Right lobe of liver (tissue), 6 donors: Measurements from ENCODE around the gene OLIG3. TPM values are rescaled to one million over a fixed set of nuclear protein-coding genes. Genes with fewer than 3 reads are reported as not detected.

Experiments
- ATAC-seq, 4 donors: fragments of 200-7000 bp; cut with Tn5 transposase; one replicate each; pipeline ENCODE4 v1.9.1; 2020; ENCODE audit warnings: mild to moderate bottlenecking in 4 of 4, moderate library complexity in 4 of 4
- DNase-seq, 3 donors: peaks; one replicate each; pipeline ENCODE4 v3.0.0-alpha.2; 2020
- H3K27ac ChIP-seq, 3 donors: fragments of 200-600 bp; one replicate each; pipeline ENCODE4 v1.8.0; 2022
- H3K27me3 ChIP-seq, 2 donors: fragments of 200-600 bp; one replicate each; pipeline ENCODE4 v1.8.0; 2022
- H3K36me3 ChIP-seq, 4 donors: fragments of 200-600 bp; sonication (generic) in 1 of 4; one replicate each; pipeline versions ENCODE4 v1.5.1 to v1.8.0; 2017 to 2022; ENCODE audit warnings: control low read depth in 1 of 4
- H3K4me1 ChIP-seq, 4 donors: fragments of 200-600 bp; sonication (generic) in 1 of 4; one replicate each; pipeline versions ENCODE4 v1.5.1 to v1.8.0; 2017 to 2022; ENCODE audit warnings: control low read depth in 1 of 4
- H3K4me3 ChIP-seq, 3 donors: fragments of 200-600 bp; one replicate each; pipeline ENCODE4 v1.8.0; 2022
- H3K9me3 ChIP-seq, 4 donors: fragments of 200-600 bp; sonication (generic) in 1 of 4; one replicate each; pipeline versions ENCODE4 v1.5.1 to v1.8.0; 2017 to 2022; ENCODE audit warnings: control low read depth in 1 of 4
- POLR2A ChIP-seq: fragments of 450-650 bp; IDR thresholded peaks from one replicate; pipeline ENCODE4 v1.6.1; 2017; ENCODE audit warnings: antibody characterized with exemption, mild to moderate bottlenecking
- WGBS: methylation state at CpG from one replicate; pipeline ENCODE4 v1.1.6; 2018; ENCODE audit warnings: low coverage, low lambda C conversion rate; ENCODE audit not compliant: insufficient coverage; ENCODE audit errors: missing lambda C conversion rate; 5-methylcytosine and 5-hydroxymethylcytosine counted together
- intact Hi-C, 2 donors: fragments of 100-400 bp; cut with DNase I; formaldehyde crosslinking; loops; one replicate each; pipeline versions ENCODE4 v1.11.2 to v1.14.1; 2022
- total RNA-seq, 6 experiments: library from RNA; depleted of rRNA in 2 of 6; stranded (reverse); fragments of >200 nt in 2 of 6; fragmentation: NEBNext Ultra II Directional in 3 of 6; extraction: Animal tissue kit (Norgen Biotek cat#: 25700) in 3 of 6; gene quantifications; one replicate each; pipeline versions ENCODE4 v1.1.0 to v1.2.4, GENCODE V29; 2016 to 2023
- TF ChIP-seq, protein P1 (sequence below), 4 donors: fragments of 200-600 bp in 3 of 4; fragments of 450-650 bp in 1 of 4; IDR thresholded peaks; one replicate each; pipeline versions ENCODE4 v1.5.1 to v1.8.0; 2016 to 2022; ENCODE audit warnings: antibody characterized with exemption in 4 of 4, mild to moderate bottlenecking in 2 of 4
- donor health status: DM: no; HTN: yes; CAD: no.
- donor health status: DM: no; HTN: no; CAD: no.
- donor health status: DM: no; HTN: no; CAD: no.
- donor health status: DM: no; HTN: yes; CAD: no.
- donor health status: DM: no; HTN: yes; CAD: no.

Gene OLIG3
- total RNA-seq, 6 experiments from 2014 or later, result not detected

GRCh38 chr6:137494988-137495702 is 951 bp upstream of the OLIG3 start:
- no peak for ATAC-seq
- intact Hi-C loops, result no loop called here
- H3K27me3 ChIP-seq, result peaks cover 27 to 65% of the 10 kb centered on the region in 2 donors
- no peak for DNase-seq
- TF ChIP-seq, protein P1, sequence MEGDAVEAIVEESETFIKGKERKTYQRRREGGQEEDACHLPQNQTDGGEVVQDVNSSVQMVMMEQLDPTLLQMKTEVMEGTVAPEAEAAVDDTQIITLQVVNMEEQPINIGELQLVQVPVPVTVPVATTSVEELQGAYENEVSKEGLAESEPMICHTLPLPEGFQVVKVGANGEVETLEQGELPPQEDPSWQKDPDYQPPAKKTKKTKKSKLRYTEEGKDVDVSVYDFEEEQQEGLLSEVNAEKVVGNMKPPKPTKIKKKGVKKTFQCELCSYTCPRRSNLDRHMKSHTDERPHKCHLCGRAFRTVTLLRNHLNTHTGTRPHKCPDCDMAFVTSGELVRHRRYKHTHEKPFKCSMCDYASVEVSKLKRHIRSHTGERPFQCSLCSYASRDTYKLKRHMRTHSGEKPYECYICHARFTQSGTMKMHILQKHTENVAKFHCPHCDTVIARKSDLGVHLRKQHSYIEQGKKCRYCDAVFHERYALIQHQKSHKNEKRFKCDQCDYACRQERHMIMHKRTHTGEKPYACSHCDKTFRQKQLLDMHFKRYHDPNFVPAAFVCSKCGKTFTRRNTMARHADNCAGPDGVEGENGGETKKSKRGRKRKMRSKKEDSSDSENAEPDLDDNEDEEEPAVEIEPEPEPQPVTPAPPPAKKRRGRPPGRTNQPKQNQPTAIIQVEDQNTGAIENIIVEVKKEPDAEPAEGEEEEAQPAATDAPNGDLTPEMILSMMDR (IDR thresholded peaks at IDR 0.05), result no peak
- no peak for TF ChIP-seq POLR2A
- H3K27ac ChIP-seq, result no peak overlapping the region
- H3K4me1 ChIP-seq, result peaks cover 0 to 15% (median 0%) of the 10 kb centered on the region in 4 donors
- H3K36me3 ChIP-seq, result no peaks in the 10 kb centered on the region
- no peaks in the 10 kb centered on the region for H3K9me3 ChIP-seq
- 9% methylated on average over 32 of the region's 41 CpGs for WGBS
- no peak overlapping the region for H3K4me3 ChIP-seq

- Histone ChIP-seq H3K4me3 (no peak overlapping the region), H3K27me3 (peaks cover 26 to 74% of the 10 kb centered on the region in 2 donors), H3K27ac (no peak overlapping the region), H3K36me3 (no peaks in the 10 kb centered on the region), H3K4me1 (peaks cover 0 to 15% (median 0%) of the 10 kb centered on the region in 4 donors), H3K9me3 (no peaks in the 10 kb centered on the region)
- DNase-seq, result peak in 2 of 3 donors; percentile 20 to 50
- ATAC-seq, result no peak
- no peak for TF ChIP-seq POLR2A
- TF ChIP-seq, protein P1 (IDR thresholded peaks at IDR 0.05), result no peak
- intact Hi-C loops, result no loop called here
- 6% methylated on average over 35 of the region's 77 CpGs for WGBS
Measured at GRCh38 chr6:137493218-137494038, 766 bp downstream of the OLIG3 start.

DNA sequence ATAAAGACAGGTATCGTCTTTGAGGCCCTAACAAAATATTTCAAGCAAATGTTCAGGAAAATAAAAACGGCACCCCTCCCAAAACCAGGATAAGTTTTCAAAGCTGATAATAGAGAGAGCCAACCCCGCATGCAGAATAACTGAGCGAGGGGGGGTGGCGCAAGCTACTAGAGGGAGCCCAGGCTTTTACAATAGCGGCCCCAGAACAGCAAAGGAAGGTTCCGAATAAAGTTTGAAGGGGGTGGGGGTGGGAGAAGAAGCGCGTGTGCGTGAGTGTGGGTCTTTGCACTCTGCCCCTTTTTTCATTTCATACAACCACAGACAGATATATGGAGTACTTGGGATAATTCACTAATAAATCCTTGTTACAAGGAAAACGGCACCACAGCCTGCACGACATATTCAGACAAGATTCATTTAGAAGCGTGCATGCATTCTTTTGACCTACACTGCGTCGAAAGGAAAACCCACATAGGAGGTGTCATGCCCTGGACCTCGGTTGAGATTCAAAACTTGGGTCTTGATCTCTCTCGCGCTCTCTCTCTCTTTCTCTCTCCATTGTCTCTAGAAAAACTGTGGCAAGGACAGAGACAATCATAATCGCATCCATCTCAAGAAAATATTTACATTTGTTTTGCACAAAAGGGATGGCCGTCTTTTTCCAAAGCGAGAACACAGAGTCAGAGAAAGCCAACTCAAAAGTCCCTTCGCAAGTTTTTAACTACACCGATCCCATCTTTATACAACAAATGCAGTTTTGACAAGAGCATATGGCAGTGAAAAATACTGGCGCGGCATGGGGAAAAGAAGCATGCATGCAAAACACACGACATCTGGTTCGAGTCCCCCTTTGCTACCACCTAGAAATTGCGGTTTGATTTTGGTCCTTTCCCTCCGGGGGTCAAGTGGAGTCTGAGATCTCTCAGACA is 1.6 kb downstream of the OLIG3 start:
- Histone ChIP-seq H3K4me3 (no peak overlapping the region), H3K4me1 (peaks cover 0 to 7% (median 0%) of the 10 kb centered on the region in 4 donors), H3K9me3 (no peaks in the 10 kb centered on the region), H3K27me3 (peaks cover 33 to 74% of the 10 kb centered on the region in 2 donors), H3K36me3 (no peaks in the 10 kb centered on the region), H3K27ac (no peak overlapping the region)
- intact Hi-C loops, result no loop called here
- 4% methylated on average over 27 of the region's 29 CpGs for WGBS
- no peak for DNase-seq
- ATAC-seq, result no peak
- TF ChIP-seq POLR2A, result no peak
- TF ChIP-seq, protein P1 (IDR thresholded peaks at IDR 0.05), result no peak

DNA sequence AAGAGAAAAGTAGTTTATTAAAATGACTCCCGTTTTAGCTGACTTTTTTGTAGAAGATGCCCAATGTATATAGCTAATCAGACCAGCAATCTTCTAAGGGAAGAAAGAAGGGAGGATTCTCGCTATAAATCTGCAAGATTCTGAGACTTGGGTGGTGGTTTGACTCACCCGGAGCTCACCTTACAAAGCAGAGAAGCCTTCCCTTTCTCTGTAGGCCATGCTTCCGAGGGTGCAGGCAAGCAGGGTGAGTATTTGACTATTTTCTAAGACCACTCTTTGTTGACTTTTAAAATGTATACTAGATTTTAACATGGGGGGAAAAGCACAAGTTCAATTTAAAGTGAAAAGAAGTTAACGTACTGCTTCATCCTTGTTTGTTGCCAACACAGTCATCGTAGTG is 2.7 kb downstream of the OLIG3 start:
- DNase-seq (no peak), ATAC-seq (no peak)
- no peak overlapping the region for H3K27ac ChIP-seq
- no peak for TF ChIP-seq POLR2A
- TF ChIP-seq, protein P1 (IDR thresholded peaks at IDR 0.05), result no peak
- no peaks in the 10 kb centered on the region for H3K9me3 ChIP-seq
- intact Hi-C loops, result no loop called here
- WGBS, result 15% methylated on average over 6 of the region's 6 CpGs
- H3K4me1 ChIP-seq, result no peaks in the 10 kb centered on the region
- no peaks in the 10 kb centered on the region for H3K36me3 ChIP-seq
- H3K4me3 ChIP-seq, result no peak overlapping the region
- peaks cover 33 to 71% of the 10 kb centered on the region in 2 donors for H3K27me3 ChIP-seq
